ENCODE results near the gene LILRA2.
"Not testable (repeated sequence)": the region's sequence is repeated elsewhere in the genome, so short reads cannot be mapped to it uniquely, and the experiment has no call there.

The LILRA2 gene

DNA sequence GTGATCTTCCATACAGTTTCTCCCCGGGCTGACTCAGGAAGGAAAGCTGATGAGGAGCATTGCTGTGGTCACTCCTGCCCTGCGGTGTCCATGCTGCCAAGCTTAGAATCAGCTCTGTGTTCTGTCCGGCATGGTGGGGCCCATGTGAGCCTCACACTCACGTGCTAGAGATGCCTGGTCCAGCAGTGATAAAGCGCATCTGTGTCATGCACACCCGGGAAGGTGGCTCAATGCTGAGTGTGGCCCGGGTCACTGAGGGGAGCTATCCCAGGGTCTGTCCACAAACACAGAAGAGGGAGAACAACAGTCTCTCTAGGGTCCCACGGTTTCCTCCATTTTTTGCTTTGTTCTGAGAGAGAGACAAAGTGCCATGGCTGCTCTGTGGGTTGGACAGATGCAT is 53.2 kb downstream of the LILRA2 start:
- H3K4me3 ChIP-seq (ENCODE audit: low read depth, low read length) = no peak overlapping the region
- H3K9me3 ChIP-seq = no peaks in the 10 kb centered on the region
- no peaks in the 10 kb centered on the region for H3K36me3 ChIP-seq
- H3K27me3 ChIP-seq = peaks cover 3% of the 10 kb centered on the region
- TF ChIP-seq, protein P1, sequence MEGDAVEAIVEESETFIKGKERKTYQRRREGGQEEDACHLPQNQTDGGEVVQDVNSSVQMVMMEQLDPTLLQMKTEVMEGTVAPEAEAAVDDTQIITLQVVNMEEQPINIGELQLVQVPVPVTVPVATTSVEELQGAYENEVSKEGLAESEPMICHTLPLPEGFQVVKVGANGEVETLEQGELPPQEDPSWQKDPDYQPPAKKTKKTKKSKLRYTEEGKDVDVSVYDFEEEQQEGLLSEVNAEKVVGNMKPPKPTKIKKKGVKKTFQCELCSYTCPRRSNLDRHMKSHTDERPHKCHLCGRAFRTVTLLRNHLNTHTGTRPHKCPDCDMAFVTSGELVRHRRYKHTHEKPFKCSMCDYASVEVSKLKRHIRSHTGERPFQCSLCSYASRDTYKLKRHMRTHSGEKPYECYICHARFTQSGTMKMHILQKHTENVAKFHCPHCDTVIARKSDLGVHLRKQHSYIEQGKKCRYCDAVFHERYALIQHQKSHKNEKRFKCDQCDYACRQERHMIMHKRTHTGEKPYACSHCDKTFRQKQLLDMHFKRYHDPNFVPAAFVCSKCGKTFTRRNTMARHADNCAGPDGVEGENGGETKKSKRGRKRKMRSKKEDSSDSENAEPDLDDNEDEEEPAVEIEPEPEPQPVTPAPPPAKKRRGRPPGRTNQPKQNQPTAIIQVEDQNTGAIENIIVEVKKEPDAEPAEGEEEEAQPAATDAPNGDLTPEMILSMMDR (IDR thresholded peaks at IDR 0.05; ENCODE audit: low read depth, low read length) = no peak
- H3K4me1 ChIP-seq = no peaks in the 10 kb centered on the region
- DNase-seq = no peak

DNA sequence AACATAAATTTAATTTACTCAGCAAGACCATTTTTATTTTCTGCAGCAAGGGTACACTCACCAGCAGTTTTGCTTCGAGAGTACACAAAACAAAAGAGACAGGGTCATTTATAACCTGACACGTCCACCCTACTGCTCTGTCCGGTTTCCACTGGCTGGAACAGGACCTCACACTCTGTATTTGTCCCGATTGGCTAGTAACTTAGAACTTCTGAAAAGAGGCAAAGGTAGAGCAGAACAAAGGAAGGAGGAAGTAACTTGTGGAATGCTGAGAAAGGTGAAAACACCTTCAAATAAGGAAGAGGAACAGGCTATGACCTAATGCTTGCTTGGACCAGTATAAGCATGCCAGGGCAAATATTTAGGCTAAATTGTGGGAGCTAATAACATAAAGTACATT is 54.3 kb downstream of the LILRA2 start:
- H3K4me1 ChIP-seq; H3K27me3 ChIP-seq; H3K9me3 ChIP-seq; H3K4me3 ChIP-seq (ENCODE audit: low read depth, low read length); H3K36me3 ChIP-seq; DNase-seq: not testable (repeated sequence)

DNA sequence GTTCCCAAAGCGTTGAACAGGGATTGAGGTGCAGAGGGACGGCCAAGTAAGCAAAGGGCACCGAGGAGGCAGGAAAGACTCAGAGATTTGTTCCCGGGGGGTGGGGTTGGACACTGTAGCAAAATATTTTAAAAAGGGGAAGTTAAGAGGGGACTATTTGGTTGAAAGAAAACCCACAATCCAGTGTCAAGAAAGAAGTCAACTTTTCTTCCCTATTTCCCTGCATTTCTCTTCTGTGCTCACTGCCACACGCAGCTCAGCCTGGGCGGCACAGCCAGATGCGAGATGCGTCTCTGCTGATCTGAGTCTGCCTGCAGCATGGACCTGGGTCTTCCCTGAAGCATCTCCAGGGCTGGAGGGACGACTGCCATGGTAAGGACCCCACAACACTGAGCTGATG is 56.7 kb downstream of the LILRA2 start, which contains the start of gene LILRB1:
LILRB1 (plus strand) TSS at position 223 of the 400 bp plus-strand sequence. CDS start 590 bp downstream, outside the sequence.
- not testable (repeated sequence) for H3K9me3 ChIP-seq; DNase-seq; H3K36me3 ChIP-seq; H3K4me1 ChIP-seq; H3K4me3 ChIP-seq (ENCODE audit: low read depth, low read length)
- peaks cover 12% of the 10 kb centered on the region for H3K27me3 ChIP-seq

DNA sequence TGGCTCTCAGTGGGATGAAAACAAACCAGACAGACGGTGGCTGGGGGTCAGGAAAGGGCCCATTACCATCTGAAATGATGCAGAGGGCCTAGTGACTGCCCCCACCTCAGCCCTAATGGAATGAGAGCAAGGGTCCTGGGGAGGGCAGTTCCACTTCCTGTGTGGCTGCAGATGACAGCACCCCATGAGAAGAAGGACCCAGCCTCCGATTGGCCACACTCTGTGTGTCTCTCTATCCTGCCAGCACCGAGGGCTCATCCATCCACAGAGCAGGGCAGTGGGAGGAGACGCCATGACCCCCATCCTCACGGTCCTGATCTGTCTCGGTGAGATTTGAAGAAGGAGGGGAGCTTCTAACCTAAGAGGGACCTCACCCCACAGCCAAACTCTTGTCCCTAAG is 57.2 kb downstream of the LILRA2 start:
- H3K4me1 ChIP-seq = no peaks in the 10 kb centered on the region
- TF ChIP-seq, protein P1 (IDR thresholded peaks at IDR 0.05; ENCODE audit: low read depth, low read length) = no peak
- H3K36me3 ChIP-seq = no peaks in the 10 kb centered on the region
- no peaks in the 10 kb centered on the region for H3K9me3 ChIP-seq
- DNase-seq = no peak
- H3K27me3 ChIP-seq = peaks cover 16% of the 10 kb centered on the region
- H3K4me3 ChIP-seq (ENCODE audit: low read depth, low read length) = no peak overlapping the region

DNA sequence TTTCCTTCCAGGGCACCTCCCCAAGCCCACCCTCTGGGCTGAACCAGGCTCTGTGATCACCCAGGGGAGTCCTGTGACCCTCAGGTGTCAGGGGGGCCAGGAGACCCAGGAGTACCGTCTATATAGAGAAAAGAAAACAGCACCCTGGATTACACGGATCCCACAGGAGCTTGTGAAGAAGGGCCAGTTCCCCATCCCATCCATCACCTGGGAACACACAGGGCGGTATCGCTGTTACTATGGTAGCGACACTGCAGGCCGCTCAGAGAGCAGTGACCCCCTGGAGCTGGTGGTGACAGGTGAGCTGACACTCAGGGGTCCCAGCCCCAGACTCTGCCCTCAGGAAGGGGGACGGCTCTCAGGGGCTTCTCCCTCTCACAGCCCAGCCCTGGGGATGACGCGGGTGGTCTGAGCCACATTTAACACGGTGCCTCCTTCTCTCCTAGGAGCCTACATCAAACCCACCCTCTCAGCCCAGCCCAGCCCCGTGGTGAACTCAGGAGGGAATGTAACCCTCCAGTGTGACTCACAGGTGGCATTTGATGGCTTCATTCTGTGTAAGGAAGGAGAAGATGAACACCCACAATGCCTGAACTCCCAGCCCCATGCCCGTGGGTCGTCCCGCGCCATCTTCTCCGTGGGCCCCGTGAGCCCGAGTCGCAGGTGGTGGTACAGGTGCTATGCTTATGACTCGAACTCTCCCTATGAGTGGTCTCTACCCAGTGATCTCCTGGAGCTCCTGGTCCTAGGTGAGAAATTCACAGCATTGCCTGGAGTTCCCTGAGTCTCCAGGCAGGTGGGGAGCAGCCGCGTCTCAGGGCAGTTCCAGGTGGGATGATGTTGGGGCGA is 58.1 kb downstream of the LILRA2 start:
- not testable (repeated sequence) for H3K9me3 ChIP-seq; DNase-seq; H3K4me3 ChIP-seq (ENCODE audit: low read depth, low read length); H3K36me3 ChIP-seq; H3K4me1 ChIP-seq
- H3K27me3 ChIP-seq = peaks cover 16% of the 10 kb centered on the region

DNA sequence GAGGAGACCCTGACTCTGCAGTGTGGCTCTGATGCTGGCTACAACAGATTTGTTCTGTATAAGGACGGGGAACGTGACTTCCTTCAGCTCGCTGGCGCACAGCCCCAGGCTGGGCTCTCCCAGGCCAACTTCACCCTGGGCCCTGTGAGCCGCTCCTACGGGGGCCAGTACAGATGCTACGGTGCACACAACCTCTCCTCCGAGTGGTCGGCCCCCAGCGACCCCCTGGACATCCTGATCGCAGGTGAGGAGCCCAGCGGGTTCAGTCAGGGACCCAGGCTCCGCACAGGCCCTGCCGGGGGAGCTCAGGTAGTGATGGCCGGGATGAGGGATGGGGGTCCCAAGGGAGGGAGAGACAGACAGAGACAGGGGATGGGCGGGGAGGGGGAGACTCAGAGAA is 58.9 kb downstream of the LILRA2 start:
- not testable (repeated sequence) for H3K4me1 ChIP-seq; H3K36me3 ChIP-seq; H3K4me3 ChIP-seq (ENCODE audit: low read depth, low read length); H3K9me3 ChIP-seq; DNase-seq
- H3K27me3 ChIP-seq = peaks cover 19% of the 10 kb centered on the region

DNA sequence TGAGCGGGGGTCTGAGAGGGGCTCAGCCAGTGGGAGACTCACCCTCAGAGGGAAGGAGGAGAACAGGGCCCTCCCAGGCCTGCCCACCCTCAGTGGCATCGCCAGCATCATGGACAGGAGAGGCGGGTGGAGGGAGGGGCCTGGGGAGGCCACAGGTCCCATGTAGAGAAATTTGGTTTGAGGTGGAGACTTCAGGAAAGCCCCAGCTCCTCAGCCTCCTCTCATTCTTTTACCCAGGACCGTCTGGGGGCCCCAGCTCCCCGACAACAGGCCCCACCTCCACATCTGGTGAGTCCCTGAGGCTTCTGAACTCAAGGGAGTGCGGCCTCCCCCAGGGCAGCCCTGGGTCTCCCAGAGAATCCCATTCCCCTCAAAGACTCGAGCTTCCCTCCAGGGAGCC is 59.8 kb downstream of the LILRA2 start:
- Histone ChIP-seq H3K4me3 (ENCODE audit: low read depth, low read length) (no peak overlapping the region), H3K36me3 (no peaks in the 10 kb centered on the region), H3K4me1 (no peaks in the 10 kb centered on the region), H3K9me3 (no peaks in the 10 kb centered on the region), H3K27me3 (peaks cover 19% of the 10 kb centered on the region)
- TF ChIP-seq, protein P1 (IDR thresholded peaks at IDR 0.05; ENCODE audit: low read depth, low read length) = no peak
- DNase-seq = no peak

DNA sequence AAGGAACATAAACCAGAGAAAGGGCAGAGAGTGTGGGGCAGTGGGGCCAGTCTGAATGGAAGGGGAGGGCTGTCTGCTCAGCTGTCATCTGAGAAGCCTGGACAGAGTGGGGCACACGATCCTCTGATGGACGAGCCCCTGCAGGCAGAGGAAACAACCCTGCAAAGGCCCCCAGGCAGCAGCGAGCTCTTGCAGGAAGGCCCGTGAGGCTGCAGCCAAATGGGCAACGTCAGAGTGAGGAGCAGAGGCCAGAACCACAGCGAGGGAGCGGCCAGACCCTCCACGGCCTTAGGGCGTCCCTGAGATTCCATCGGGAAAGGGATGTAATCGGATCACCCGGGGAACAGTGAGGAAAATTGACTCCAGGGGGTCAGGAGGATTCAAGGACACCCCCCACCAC is 62.5 kb downstream of the LILRA2 start:
- not testable (repeated sequence) for H3K4me1 ChIP-seq, H3K9me3 ChIP-seq

DNA sequence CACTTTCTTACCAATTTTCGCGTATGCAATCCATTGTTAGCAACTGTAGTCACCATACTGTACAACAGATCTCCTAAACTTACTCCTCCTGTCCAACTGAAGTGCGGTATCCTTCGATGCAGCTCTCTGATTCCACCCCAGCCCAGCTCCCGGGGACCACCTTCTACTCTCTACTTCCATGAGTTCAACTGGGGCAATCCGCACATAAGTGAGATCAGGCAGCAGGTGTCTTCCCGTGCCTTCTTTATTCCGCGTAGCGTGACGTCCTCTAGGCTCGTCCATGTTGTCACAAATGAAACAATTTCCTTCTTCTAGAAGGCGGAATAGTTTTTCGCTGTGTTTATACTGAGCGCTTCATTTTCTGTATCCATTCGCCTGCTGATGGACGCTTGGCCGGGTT is 65.1 kb downstream of the LILRA2 start:
- H3K4me1 ChIP-seq = no peaks in the 10 kb centered on the region
- no peak overlapping the region for H3K4me3 ChIP-seq (ENCODE audit: low read depth, low read length)
- H3K9me3 ChIP-seq = no peaks in the 10 kb centered on the region
- peaks cover 27% of the 10 kb centered on the region for H3K27me3 ChIP-seq
- no peaks in the 10 kb centered on the region for H3K36me3 ChIP-seq
- TF ChIP-seq, protein P1 (IDR thresholded peaks at IDR 0.05; ENCODE audit: low read depth, low read length) = no peak
- no peak for DNase-seq

More for the DNA sequence above, 62.5 kb downstream of the LILRA2 start:
- H3K36me3 ChIP-seq; DNase-seq; H3K4me3 ChIP-seq (ENCODE audit: low read depth, low read length): not testable (repeated sequence)
- H3K27me3 ChIP-seq = peaks cover 24% of the 10 kb centered on the region
